ENCODE results near the gene CCNH.

Gene CCNH

GRCh38 chr5:87412630-87413342, at the start of gene CCNH:
TSS of gene CCNH (minus strand) at chr5:87412930. CDS start at chr5:87412794, 136 bp downstream.
- DNase-seq (ENCODE audit: low spot score), result peak; percentile 71

- no peak for DNase-seq (ENCODE audit: low spot score)
These were observed 45.0 kb upstream of the CCNH start for GRCh38 chr5:87457706-87458105.

GRCh38 chr5:87453801-87454200, 41.1 kb upstream of the CCNH start:
- no peak for DNase-seq (ENCODE audit: low spot score)

GRCh38 chr5:87452837-87453236, 40.1 kb upstream of the CCNH start:
- DNase-seq (ENCODE audit: low spot score), result no peak

- DNase-seq (ENCODE audit: low spot score), result no peak
These were observed 29.7 kb upstream of the CCNH start for GRCh38 chr5:87442419-87442818.

GRCh38 chr5:87438231-87438630, 25.5 kb upstream of the CCNH start:
- DNase-seq (ENCODE audit: low spot score), result no peak

- DNase-seq (ENCODE audit: low spot score), result no peak
These were observed 25.0 kb upstream of the CCNH start for GRCh38 chr5:87437724-87438123.

GRCh38 chr5:87435144-87435694, 22.5 kb upstream of the CCNH start:
- DNase-seq (ENCODE audit: low spot score), result no peak

GRCh38 chr5:87434461-87434860, 21.7 kb upstream of the CCNH start:
- DNase-seq (ENCODE audit: low spot score), result no peak

GRCh38 chr5:87433945-87434344, 21.2 kb upstream of the CCNH start:
- DNase-seq (ENCODE audit: low spot score), result no peak

GRCh38 chr5:87432460-87432859, 19.7 kb upstream of the CCNH start:
- DNase-seq (ENCODE audit: low spot score), result no peak

- no peak for DNase-seq (ENCODE audit: low spot score)
These were observed 18.2 kb upstream of the CCNH start for GRCh38 chr5:87430863-87431457.

- DNase-seq (ENCODE audit: low spot score), result no peak
These were observed 11.0 kb upstream of the CCNH start for GRCh38 chr5:87423755-87424154.

GRCh38 chr5:87421307-87421706, 8.6 kb upstream of the CCNH start:
- no peak for DNase-seq (ENCODE audit: low spot score)

GRCh38 chr5:87418506-87418905, 5.8 kb upstream of the CCNH start:
- no peak for DNase-seq (ENCODE audit: low spot score)

GRCh38 chr5:87413343-87413645, 564 bp upstream of the CCNH start:
- no peak for DNase-seq (ENCODE audit: low spot score)

GRCh38 chr5:87411973-87412629, 629 bp downstream of the CCNH start:
- DNase-seq (ENCODE audit: low spot score), result no peak

GRCh38 chr5:87411586-87411972, 1.2 kb downstream of the CCNH start:
- no peak for DNase-seq (ENCODE audit: low spot score)

GRCh38 chr5:87410931-87411330, 1.8 kb downstream of the CCNH start:
- DNase-seq (ENCODE audit: low spot score), result no peak

GRCh38 chr5:87408204-87408603, 4.5 kb downstream of the CCNH start:
- DNase-seq (ENCODE audit: low spot score), result no peak

GRCh38 chr5:87405472-87406155, 7.1 kb downstream of the CCNH start:
- no peak for DNase-seq (ENCODE audit: low spot score)

- DNase-seq (ENCODE audit: low spot score), result no peak
These were observed 8.4 kb downstream of the CCNH start for GRCh38 chr5:87404359-87404758.

- DNase-seq (ENCODE audit: low spot score), result no peak
These were observed 8.8 kb downstream of the CCNH start for GRCh38 chr5:87403899-87404298.

Data from HuH-7 (cell line).